HepG2 (cell line): ENCODE results near the gene SNPH. TPM values are rescaled to one million over a fixed set of nuclear protein-coding genes. Genes with fewer than 3 reads are reported as not detected.

Experiments
- ATAC-seq: fragments of 200-7000 bp; cut with Tn5 transposase; 3 replicates; pipeline ENCODE4 v1.9.1; 2020; ENCODE audit warnings: mild to moderate bottlenecking, moderate library complexity
- BruUV-seq: library from RNA; stranded (reverse); fragments of 400-500 nt; replicated peaks from 2 replicates; lab custom pipeline; 2021; lab: Mats Ljungman, UMichigan
- CTCF ChIA-PET: fragments of 300-600 bp; formaldehyde crosslinking; extraction: SDS; loops from one replicate; lab custom pipeline; 2021; ENCODE audit warnings: low total read pairs, inconsistent platforms, low intra/inter-chr PET ratio; lab: Yijun Ruan, JAX
- POLR2A ChIA-PET: fragments of 350-600 bp; sonication (Branson Sonifier 250); formaldehyde crosslinking; loops from one replicate; lab custom pipeline; 2020; ENCODE audit warnings: antibody characterized with exemption, inconsistent platforms; lab: Yijun Ruan, JAX
- DNase-seq: peaks from one replicate; pipeline ENCODE4 v3.0.0-alpha.2; 2015; ENCODE audit warnings: low spot score
- FAIRE-seq: peaks from 3 replicates; lab custom pipeline; 2011; peaks lifted over from hg19 to GRCh38; lab: Jason Lieb, UNC
- H2AFZ ChIP-seq: one replicate; pipeline ENCODE4 v1.6.1; 2011; ENCODE audit warnings: low read length, inconsistent platforms
- H3K27ac ChIP-seq: fragments of 300-600 bp; 3 replicates; pipeline ENCODE4 v1.8.0; 2011; ENCODE audit warnings: mixed run types, mild to moderate bottlenecking, mixed read lengths, low read length, inconsistent platforms; ENCODE audit not compliant: insufficient read depth; ENCODE audit errors: extremely low read length
- H3K27me3 ChIP-seq, 2 experiments: fragments of 200-600 bp in 1 of 2; 2 replicates in 1 of 2; 3 replicates in 1 of 2; pipeline versions ENCODE4 v1.6.0 to v1.8.0; 2011; ENCODE audit warnings: low read length in 2 of 2, mild to moderate bottlenecking in 2 of 2, moderate library complexity in 2 of 2, inconsistent platforms in 1 of 2; ENCODE audit not compliant: insufficient read depth in 2 of 2, control insufficient read depth in 1 of 2
- H3K36me3 ChIP-seq, 2 experiments: fragments of 200-600 bp in 1 of 2; replicated peaks in 1 of 2; 2 replicates in 1 of 2; 3 replicates in 1 of 2; pipeline versions ENCODE4 v1.5.1 to v1.8.0; 2011; ENCODE audit warnings: low read length in 2 of 2, inconsistent platforms in 1 of 2; ENCODE audit not compliant: insufficient read depth in 2 of 2, control insufficient read depth in 1 of 2
- H3K4me1 ChIP-seq: 2 replicates; pipeline ENCODE4 v1.5.1; 2012; ENCODE audit warnings: low read length, inconsistent platforms; ENCODE audit not compliant: insufficient read depth
- H3K4me2 ChIP-seq: 2 replicates; pipeline ENCODE4 v1.6.0; 2011; ENCODE audit warnings: low read depth, low read length, inconsistent platforms
- H3K4me3 ChIP-seq, 3 experiments: fragments of 200-600 bp in 1 of 3; sonication (generic), shearing (Covaris generic) in 1 of 3; replicated peaks in 1 of 3; 2 replicates each; pipeline ENCODE4 v1.5.1; 2011 to 2016; ENCODE audit warnings: low read length in 3 of 3, inconsistent platforms in 2 of 3, low read depth in 2 of 3, mild to moderate bottlenecking in 2 of 3, control low read depth in 1 of 3, mixed read lengths in 1 of 3; ENCODE audit not compliant: insufficient read depth in 1 of 3
- H3K79me2 ChIP-seq: one replicate; pipeline ENCODE4 v1.6.1; 2011; ENCODE audit warnings: low read length, inconsistent platforms; ENCODE audit not compliant: insufficient read depth
- H3K9ac ChIP-seq: 2 replicates; pipeline ENCODE4 v1.6.0; 2011; ENCODE audit warnings: mild to moderate bottlenecking, low read depth, low read length, inconsistent platforms; ENCODE audit not compliant: insufficient read depth
- H3K9me3 ChIP-seq: 2 replicates; pipeline ENCODE4 v1.5.1; 2012; ENCODE audit warnings: mild to moderate bottlenecking, low read length
- H4K20me1 ChIP-seq: 2 replicates; pipeline ENCODE4 v1.6.0; 2011; ENCODE audit warnings: inconsistent platforms, mild to moderate bottlenecking, low read length, moderate library complexity; ENCODE audit not compliant: insufficient read depth
- KDM4B ChIP-seq: sonication (generic); formaldehyde crosslinking; IDR thresholded peaks from 2 replicates; pipeline ENCODE4 v1.4.0; 2020; ENCODE audit warnings: missing genetic modification reagents
- ZMYM2 ChIP-seq: sonication (generic); formaldehyde crosslinking; IDR thresholded peaks from 2 replicates; pipeline ENCODE4 v1.8.0; 2022; ENCODE audit warnings: mild to moderate bottlenecking, missing genetic modification reagents
- ZNF274 ChIP-seq: sonication (generic); formaldehyde crosslinking; IDR thresholded peaks from 2 replicates; pipeline ENCODE4 v1.5.1; 2020; ENCODE audit warnings: mild to moderate bottlenecking, missing genetic modification reagents
- ZNF883 ChIP-seq: sonication (generic); formaldehyde crosslinking; IDR thresholded peaks from 2 replicates; pipeline ENCODE4 v1.5.1; 2020; ENCODE audit warnings: mild to moderate bottlenecking, missing genetic modification reagents; ENCODE audit errors: not compliant biosample characterization
- WGBS: methylation state at CpG from one replicate; pipeline ENCODE4 v1.1.6; 2017; ENCODE audit warnings: low lambda C conversion rate; 5-methylcytosine and 5-hydroxymethylcytosine counted together
- in situ Hi-C: cut with HindIII; loops from 2 replicates; pipeline ENCODE4 v1.10.0; 2017; ENCODE audit warnings: low pct_unique_long_range_greater_than_20kb; ENCODE audit not compliant: extremely low pct_ligation_motif_present
- intact Hi-C: fragments of 100-400 bp; cut with micrococcal nuclease; formaldehyde crosslinking; loops from one replicate; pipeline ENCODE4 v1.10.0; 2022; ENCODE audit not compliant: unreplicated experiment
- polyA plus RNA-seq, 8 experiments: library from polyadenylated mRNA; depleted of rRNA in 3 of 8; stranded (reverse) in 7 of 8; unstranded in 1 of 8; fragments of >200 nt; fragmentation: Illumina TruSeq in 4 of 8; extraction: Trizol in 4 of 8; gene quantifications; 2 replicates each; pipeline versions ENCODE4 v1.2.1 to v1.2.3, GENCODE V29; 2011 to 2016; ENCODE audit warnings: low read depth in 4 of 8, missing spikeins in 1 of 8, mixed read lengths in 1 of 8; ENCODE audit not compliant: insufficient read depth in 1 of 8
- total RNA-seq, 5 experiments: library from RNA; depleted of rRNA; stranded (reverse); fragments of >200 nt; fragmentation: Illumina TruSeq; extraction: Trizol; gene quantifications; 2 replicates each; pipeline ENCODE4 v1.2.3, GENCODE V29; 2016; ENCODE audit warnings: low read depth in 1 of 5
- TF ChIP-seq, protein P1 (sequence below): sonication (generic); formaldehyde crosslinking; IDR thresholded peaks from 2 replicates; pipeline ENCODE4 v1.5.0; 2020; ENCODE audit warnings: missing genetic modification reagents

Gene SNPH
- total and polyA plus RNA-seq, 2 of the 13 experiments (the other 11 are each of a cell fraction or from before 2014, with no cell fraction given), result 0.09 TPM; not detected in 1

GRCh38 chr20:1308067-1308701 lies 42.1 kb downstream of the SNPH start:
- POLR2A ChIA-PET, result interaction anchor here (1.8 kb wide), 1 partner anchor 17 kb away, joined by 7 read pairs; no protein-coding TSS in a partner anchor
- H3K4me3 ChIP-seq, result no peak overlapping the region
- FAIRE-seq (no peak), DNase-seq (no peak), ATAC-seq (peak; percentile 5; the same call in 1 of the 3 replicates)
- H3K4me2 ChIP-seq, result no peak overlapping the region
- no peaks in the 10 kb centered on the region for H3K79me2 ChIP-seq
- no peak overlapping the region for H3K9ac ChIP-seq
- H3K36me3 ChIP-seq, result no peaks in the 10 kb centered on the region
- H3K4me1 ChIP-seq, result no peaks in the 10 kb centered on the region
- H3K27me3 ChIP-seq, result peaks cover 12 to 35% of the 10 kb centered on the region in 2 experiments; a peak in 4 of 5 replicates
- no peak overlapping the region for H2AFZ ChIP-seq
- no peaks in the 10 kb centered on the region for H4K20me1 ChIP-seq
- in situ Hi-C loops (no loop called here), intact Hi-C loops (no loop called here)
- no peak for TF ChIP-seq KDM4B (CRISPR knock-in tag)
- TF ChIP-seq ZNF274 (CRISPR knock-in tag), result 0 out of 2 replicates have a peak, but pooled peaks have one; percentile 39
- TF ChIP-seq ZMYM2 (CRISPR knock-in tag), result no peak
- WGBS, result 43% methylated on average over 12 of the region's 13 CpGs
- BruUV-seq, result no TSS peak
- no peaks in the 10 kb centered on the region for H3K9me3 ChIP-seq
- no peak overlapping the region for H3K27ac ChIP-seq
- CTCF ChIA-PET, result no interaction called here

DNA sequence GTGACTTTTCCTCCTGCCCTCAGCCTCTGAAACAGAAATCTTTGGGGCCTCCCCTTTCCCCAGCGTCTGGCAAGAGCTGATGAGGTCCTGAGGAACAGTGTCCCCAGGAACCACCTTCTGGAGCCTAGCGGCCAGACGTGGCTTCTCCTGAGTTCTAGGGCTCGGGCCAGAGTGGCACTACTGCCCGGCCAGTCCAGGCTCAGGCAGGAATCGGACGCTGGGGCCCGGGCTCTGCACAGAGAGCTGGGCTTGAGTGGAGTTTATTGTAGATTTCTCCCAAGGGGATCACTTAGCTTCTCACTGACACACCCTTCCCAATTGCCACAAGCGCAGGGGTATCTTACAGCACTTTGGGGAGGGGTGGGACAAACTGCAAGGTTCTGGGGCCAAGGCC lies 42.6 kb downstream of the SNPH start:
- Histone ChIP-seq H3K9ac (no peak overlapping the region), H3K9me3 (no peaks in the 10 kb centered on the region), H3K27me3 (peaks cover 12 to 31% of the 10 kb centered on the region in 2 experiments; a peak in 4 of 5 replicates), H3K27ac (no peak overlapping the region), H3K4me2 (no peak overlapping the region), H3K79me2 (no peaks in the 10 kb centered on the region), H3K36me3 (no peaks in the 10 kb centered on the region), H2AFZ (no peak overlapping the region), H4K20me1 (no peaks in the 10 kb centered on the region), H3K4me3 (no peak overlapping the region), H3K4me1 (0 out of 2 replicates have a peak, but pooled peaks cover 2% of the 10 kb centered on the region)
- intact Hi-C loops (no loop called here), in situ Hi-C loops (no loop called here)
- peak; percentile 52 for TF ChIP-seq ZNF883
- TF ChIP-seq, protein P1, sequence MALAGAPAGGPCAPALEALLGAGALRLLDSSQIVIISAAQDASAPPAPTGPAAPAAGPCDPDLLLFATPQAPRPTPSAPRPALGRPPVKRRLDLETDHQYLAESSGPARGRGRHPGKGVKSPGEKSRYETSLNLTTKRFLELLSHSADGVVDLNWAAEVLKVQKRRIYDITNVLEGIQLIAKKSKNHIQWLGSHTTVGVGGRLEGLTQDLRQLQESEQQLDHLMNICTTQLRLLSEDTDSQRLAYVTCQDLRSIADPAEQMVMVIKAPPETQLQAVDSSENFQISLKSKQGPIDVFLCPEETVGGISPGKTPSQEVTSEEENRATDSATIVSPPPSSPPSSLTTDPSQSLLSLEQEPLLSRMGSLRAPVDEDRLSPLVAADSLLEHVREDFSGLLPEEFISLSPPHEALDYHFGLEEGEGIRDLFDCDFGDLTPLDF, result no peak
- WGBS, result 57% methylated on average over 9 of the region's 9 CpGs
- POLR2A ChIA-PET, result interaction anchor here (1.8 kb wide), 1 partner anchor 17 kb away, joined by 7 read pairs; no protein-coding TSS in a partner anchor
- FAIRE-seq, result no peak
- CTCF ChIA-PET, result interaction anchor here (1.1 kb wide), 1 partner anchor 129 kb away, joined by 3 read pairs; no protein-coding TSS in a partner anchor
- DNase-seq, result no peak
- no TSS peak for BruUV-seq
- no peak for ATAC-seq
